NAMALWA (cell line): Measurements from ENCODE around the gene NKAIN2.
"Not testable (repeated sequence)": the region's sequence is repeated elsewhere in the genome, so short reads cannot be mapped to it uniquely, and the experiment has no call there.

Source experiments
- DNase-seq: peaks from one replicate; pipeline ENCODE4 v3.0.0-alpha.2; 2015; ENCODE audit warnings: low spot score

NKAIN2 gene

GRCh38 chr6:124080483-124080882, 276.8 kb downstream of the NKAIN2 start:
- DNase-seq = no peak

GRCh38 chr6:124090491-124090890, 286.8 kb downstream of the NKAIN2 start:
- DNase-seq = no peak

DNA sequence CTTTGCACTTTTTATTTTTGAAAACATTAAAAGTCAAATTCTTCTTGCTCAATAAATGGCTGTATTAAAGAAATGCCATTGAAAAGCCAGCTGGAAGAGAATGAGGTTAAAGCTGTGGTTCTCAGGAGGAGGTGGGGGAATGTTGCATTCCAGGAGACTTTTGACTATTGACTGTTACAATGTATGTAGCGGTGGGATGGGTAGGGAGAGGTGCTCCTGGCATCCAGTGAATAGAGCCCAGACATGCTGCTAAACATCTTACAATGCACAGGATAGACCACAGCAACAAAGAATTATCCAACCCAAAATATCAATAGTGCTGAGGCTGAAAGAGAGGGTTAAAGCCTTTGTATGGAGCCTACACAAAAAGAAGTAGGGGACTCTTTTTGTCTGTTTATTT, 295.9 kb downstream of the NKAIN2 start:
- DNase-seq = no peak

DNA sequence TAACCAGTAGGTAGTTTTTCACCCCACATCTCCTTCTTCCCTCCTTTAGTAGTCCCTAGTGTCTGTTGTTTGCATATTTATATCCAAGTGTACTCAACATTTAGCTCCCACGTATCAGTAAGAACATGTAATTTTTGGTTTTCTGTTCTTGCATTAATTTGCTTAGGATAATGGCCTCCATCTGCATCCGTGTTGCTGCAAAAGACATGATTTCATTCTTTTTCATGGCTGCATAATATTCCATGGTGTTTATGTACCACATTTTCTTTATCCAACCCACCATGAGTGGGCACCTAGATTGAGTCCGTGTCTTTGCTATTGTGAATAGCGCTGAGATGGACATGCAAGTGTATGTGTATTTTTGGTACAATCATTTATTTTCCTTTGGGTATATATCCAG, 306.8 kb downstream of the NKAIN2 start:
- no peak for DNase-seq

DNA sequence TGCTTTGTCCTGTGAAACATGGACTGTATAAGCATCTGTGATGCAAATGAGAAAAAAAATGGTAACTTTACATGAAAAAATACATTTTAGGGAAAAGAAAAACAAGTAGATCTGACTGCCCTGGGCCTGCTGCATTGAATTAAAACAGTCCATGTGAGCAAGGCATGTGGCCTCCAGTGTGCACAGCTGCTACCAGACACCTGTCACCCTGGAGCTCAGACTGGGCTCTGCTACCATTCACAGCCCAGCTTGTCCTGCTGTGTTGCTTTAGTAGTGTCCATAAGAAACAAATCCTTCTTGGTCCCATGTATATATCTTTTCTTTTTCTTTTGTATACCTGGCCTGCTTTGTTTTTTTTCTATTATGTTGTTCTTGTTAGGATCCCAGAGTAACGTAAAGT, 315.9 kb downstream of the NKAIN2 start:
- DNase-seq = no peak

GRCh38 chr6:124123617-124124209, 320.0 kb downstream of the NKAIN2 start:
- DNase-seq = no peak

GRCh38 chr6:124131259-124131658, 327.6 kb downstream of the NKAIN2 start:
- DNase-seq = no peak

GRCh38 chr6:124131779-124132178, 328.1 kb downstream of the NKAIN2 start:
- DNase-seq = no peak

DNA sequence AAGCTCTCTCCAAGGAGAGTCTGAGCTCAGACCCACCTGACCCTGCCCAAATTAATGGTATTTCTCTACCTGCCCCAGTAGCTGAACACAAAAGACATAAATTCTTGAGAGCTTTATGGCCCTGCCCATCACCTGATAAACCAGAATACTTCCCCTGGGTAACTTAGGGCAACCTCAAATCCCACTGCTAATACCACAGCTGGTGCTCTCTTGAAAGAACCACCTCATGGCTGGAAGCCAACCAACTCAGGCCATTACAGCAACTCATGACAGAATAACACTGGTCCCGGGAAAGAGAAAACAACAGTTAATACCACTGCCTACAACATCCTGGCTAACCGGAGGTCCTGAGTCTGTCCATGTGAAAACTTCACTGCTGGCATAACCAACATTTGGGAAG, 328.6 kb downstream of the NKAIN2 start:
- no peak for DNase-seq

- DNase-seq = no peak
Observed at GRCh38 chr6:124142852-124143251, 339.2 kb downstream of the NKAIN2 start.

DNA sequence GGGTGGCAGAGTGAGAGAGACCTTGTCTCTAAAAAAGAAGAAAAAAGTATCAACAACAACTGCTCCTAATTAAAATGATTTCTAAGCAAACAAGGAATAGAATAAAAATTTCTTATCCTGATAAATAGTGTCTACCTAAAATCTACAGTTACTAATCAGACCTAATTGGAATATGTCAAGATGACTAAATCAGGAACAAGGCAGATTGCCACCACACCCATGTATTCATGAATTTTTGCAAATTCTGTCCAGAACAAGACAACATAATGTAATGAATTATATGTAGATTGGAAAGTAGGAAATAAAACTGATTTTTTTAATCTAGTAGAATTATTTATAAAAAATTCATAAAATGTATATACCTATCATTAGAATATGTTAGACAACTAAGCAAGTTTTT, 339.8 kb downstream of the NKAIN2 start:
- no peak for DNase-seq

DNA sequence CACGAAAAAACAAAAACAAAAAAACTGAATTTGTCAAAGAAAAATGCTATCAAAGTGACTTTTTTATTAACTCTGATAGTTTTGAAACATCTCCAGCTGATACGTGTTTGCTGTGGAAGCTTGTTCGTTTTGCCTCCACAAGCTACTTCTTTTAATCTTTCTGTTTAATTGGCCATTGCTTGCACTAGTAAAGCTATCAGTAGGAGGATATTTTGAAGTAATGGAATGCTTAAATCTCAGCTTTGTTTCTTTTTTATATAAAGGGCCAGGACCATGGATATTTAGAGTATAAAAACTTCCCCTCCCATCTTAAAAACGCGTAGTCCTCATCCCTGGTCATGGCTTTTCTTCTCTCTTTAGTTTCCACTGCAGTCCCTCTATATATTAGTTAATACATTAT, 344.0 kb downstream of the NKAIN2 start:
- no peak for DNase-seq

DNA sequence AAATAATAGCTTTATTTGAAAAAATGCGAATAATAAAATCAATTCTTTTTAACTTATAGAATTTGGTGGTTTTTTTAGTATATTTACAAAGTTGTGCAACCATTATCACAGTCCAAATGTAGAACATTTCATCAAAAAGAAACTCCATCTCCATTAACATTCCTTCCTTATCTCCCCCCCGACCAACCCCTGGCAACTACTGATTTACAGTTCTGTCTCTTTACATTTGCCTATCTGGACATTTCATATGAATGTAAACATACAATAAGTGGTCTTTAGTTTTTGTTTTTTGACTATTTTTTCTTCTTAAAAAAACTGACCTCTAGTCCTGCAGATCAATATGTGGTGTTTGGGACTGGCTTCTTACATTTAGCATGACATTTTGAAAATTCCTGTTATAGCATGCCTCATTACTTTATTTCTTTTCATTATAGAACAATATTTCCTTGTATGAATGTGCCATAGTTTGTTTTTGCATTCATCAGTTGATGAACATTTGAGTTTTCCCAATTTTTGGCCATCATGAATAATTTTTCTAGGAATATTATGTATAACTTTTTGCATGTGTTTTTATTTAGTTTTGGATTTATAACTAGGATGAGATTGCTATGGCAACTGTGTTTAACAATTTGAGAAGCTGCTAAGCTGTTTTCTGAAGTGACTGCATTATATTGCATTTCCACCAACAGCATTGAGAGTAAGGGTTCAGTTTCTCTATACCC, 344.7 kb downstream of the NKAIN2 start:
- no peak for DNase-seq

DNA sequence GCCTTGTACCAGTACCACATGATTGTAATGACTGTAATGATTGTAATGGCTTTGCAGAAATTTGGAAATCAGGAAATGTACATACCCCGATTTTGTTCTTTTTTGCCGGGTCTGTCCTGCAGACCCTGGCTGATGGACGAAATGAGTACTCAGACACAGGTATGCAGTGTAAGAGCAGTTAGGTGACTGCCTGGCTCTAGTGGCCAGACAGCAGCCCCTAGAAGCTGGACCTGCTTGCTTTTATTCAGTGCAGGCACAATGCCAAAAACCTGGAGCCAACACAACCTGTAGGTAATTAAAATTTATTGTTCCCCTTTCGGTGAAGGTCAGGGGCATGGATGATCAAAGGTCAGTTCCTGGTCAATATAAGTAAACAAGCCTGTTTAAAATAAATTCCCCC, 346.0 kb downstream of the NKAIN2 start:
- DNase-seq = no peak

- no peak for DNase-seq
Observed at GRCh38 chr6:124158024-124158423, 354.4 kb downstream of the NKAIN2 start.

DNA sequence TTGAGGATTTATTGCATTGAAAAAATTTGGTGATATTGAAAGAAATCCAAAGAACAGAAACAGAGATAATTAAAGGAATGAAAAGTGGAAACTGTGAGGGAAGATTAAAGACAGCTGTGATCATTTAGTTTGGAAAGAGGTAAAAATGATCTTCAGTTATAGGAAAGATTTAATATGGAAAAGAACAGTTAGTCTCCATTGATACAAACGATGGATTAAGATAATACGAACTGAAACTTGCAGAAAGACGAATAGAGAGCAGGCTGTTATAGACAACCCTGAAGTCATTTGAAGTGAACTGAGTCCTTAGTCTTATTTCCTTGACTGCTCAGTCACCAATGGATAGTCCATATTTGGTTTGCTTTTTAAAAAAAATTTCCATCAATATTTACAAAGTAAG, 360.0 kb downstream of the NKAIN2 start:
- no peak for DNase-seq

DNA sequence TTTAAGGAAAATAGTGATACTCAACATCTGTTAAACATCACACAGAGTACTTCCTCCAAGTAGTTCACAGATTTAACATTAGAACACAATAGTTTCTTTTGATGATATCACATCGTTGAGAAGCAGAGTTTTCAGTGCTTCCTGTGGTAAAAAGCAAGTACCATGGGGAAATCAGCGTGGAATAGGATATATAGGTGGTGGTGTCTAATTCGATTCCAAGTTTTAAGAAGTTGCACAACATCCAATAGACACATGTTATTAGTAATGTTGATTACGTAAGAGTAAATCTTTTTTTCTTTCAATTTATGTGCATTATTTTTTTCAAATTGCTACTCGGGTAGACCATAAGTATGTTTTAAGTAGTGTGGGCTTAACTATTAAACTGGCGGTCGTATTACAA, 360.7 kb downstream of the NKAIN2 start:
- DNase-seq = no peak

- DNase-seq = not testable (repeated sequence)
Observed at GRCh38 chr6:124167249-124167648, 363.6 kb downstream of the NKAIN2 start.

DNA sequence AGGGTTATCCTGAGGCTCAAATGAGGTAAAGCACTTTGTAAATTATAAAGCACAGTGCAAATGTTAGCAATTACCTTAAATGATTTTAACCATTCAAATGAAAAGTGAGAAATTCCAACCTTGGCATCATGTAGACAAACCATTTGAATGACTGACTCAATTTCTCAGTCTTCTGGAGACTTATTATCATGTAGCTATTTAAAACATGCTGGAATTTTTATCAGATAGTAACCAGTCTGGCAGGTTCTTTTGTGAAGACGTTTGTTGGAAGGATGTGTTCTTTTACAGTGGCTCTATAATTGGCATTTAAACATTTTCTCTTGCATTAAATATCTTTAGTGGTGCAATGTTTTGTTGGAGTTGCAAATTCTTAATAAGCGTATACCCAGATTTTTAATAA, 386.6 kb downstream of the NKAIN2 start:
- DNase-seq = no peak

DNA sequence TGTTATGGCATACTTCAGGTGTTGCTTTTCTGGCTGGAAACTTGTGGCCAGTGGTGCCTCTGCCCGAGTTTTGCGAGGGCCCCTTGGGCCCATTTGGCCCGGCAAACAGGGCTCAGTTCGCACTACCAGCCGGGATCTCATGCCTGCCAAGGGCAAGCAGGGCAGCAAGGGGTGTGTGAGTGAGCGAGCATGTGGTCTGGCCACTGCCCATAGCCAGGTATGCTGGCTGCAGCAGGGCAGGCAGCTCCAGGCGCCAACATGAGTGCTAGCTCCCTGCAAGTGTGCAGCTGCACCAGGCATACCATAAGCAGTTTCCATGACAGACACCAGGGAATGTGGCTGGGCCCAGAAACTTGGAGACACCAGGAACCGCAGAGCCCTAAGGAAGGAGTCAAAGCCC, 389.5 kb downstream of the NKAIN2 start:
- no peak for DNase-seq

DNA sequence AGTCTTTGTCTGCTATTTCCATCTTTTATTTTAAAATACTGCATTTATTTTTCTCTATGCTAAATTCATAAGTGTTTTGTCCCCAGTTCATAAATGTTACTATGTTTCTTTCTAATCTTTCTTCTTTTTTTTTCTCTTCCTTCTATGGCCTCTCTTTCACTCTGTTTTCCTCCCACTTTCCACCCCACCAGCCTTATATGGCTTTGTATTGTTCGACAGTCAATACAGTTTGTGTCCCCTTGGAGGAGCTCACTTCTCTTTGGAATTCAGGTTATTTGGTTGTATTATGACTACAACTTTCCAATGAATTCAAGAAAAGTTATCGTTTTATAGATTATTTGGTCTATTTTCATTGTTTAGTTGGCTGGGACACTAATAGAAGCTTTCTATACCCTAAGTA, 393.5 kb downstream of the NKAIN2 start:
- no peak for DNase-seq

DNA sequence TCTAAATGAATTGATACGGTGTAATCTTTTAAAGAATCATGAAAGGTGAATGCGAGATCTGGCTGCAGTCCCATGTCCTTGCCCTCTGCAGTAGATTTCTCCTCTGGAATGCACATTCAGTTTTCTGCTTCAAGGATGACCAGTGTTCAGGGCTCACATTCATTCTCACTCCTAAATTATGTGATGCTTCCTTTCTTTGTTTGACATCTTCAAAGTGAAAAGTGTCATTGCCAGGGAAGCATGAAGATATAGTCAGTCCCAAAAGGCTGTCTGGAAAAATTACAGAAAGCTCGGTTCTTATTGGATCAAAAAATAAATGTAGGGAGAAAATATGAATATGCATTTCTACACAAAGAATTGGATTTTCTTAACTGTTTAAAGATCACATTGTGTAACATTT, 395.6 kb downstream of the NKAIN2 start:
- DNase-seq = no peak

DNA sequence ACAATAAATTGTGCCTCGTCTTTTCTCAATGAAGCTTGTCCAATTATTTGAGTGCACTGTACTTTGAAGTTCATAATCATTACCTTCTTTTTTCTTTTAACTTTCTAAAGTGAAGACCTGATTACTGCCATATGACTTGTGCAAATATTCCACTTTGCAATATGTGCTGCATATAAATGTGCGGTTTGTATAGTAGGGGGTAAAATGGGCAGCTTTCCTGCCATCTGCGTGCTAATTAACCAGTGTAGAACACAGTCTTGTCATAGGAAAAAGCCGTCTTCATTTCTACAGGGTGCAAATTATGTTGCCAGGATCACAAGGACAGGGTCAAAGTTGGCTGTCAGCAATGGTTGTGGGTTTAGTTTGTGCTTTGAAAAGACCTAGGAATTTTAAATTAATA, 397.0 kb downstream of the NKAIN2 start:
- DNase-seq = no peak

DNA sequence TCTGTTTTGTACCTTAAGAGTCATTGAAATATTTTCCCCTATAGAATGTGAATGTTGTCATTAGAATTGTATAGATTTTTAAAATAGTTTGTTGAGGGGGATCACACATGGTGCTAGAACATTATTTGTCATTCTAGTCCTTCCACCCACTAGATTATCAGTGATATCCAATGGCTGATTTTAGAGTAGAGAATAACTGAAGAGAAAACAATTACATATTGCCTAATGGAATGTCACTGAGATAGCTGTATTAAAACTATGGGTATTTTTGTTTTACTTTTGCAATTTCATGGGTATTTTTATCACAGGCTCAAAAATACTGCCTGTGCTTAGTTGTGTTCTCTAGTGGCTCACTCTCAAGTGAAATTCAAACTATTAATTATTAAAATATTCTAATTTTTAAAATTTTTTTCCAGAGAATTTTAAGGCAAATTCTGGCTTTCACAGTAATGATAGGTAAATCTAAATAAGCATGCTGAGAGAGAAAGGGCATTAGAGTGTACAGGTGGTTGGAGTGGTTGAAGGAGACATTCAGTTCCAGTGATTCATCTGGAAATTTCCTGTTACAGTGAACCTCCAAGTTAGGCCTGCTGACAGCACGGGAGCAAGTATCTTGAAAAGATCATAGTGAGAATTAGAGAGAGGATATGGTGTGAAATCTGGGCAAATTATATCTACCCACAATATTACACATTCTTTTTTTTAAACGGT, 399.6 kb downstream of the NKAIN2 start:
- no peak for DNase-seq
